Measurements from ENCODE around the gene PGA5. TPM values are rescaled to one million over a fixed set of nuclear protein-coding genes. Genes with fewer than 3 reads are reported as not detected.
A peak's percentile ranks its signal among the peaks of the same experiment; 100 is the strongest.

PGA5 gene
- total RNA-seq, 2 donors from 2014 or later: not detected

GRCh38 chr11:61264795-61265194, 23.8 kb downstream of the PGA5 start:
- Mint-ChIP-seq H3K36me3 (ENCODE audit: insufficient read depth in 2 of 2) (no peaks in the 10 kb centered on the region), H3K27me3 (ENCODE audit: low read depth) (no peaks in the 10 kb centered on the region), H3K9me3 (no peaks in the 10 kb centered on the region), H3K4me1 (ENCODE audit: low read depth) (no peaks in the 10 kb centered on the region), H3K4me3 (no peak overlapping the region), H3K27ac (no peak overlapping the region)
- DNase-seq: no peak
- no peak for ATAC-seq (replicated peaks in 1 of 2)

GRCh38 chr11:61265357-61265756, 24.4 kb downstream of the PGA5 start:
- no peak for ATAC-seq (replicated peaks in 1 of 2)
- Mint-ChIP-seq H3K4me3 (no peak overlapping the region), H3K27me3 (ENCODE audit: low read depth) (no peaks in the 10 kb centered on the region), H3K4me1 (ENCODE audit: low read depth) (peaks cover 5% of the 10 kb centered on the region), H3K27ac (no peak overlapping the region), H3K36me3 (ENCODE audit: insufficient read depth in 2 of 2) (no peaks in the 10 kb centered on the region), H3K9me3 (no peaks in the 10 kb centered on the region)
- DNase-seq: no peak

GRCh38 chr11:61266602-61267001, 25.6 kb downstream of the PGA5 start:
- peaks cover 0 to 1% of the 10 kb centered on the region in 2 donors for H3K36me3 Mint-ChIP-seq (ENCODE audit: insufficient read depth in 2 of 2)
- no peaks in the 10 kb centered on the region for H3K27me3 Mint-ChIP-seq (ENCODE audit: low read depth)
- H3K9me3 Mint-ChIP-seq: no peaks in the 10 kb centered on the region
- H3K27ac Mint-ChIP-seq: no peak overlapping the region
- no peak for DNase-seq
- H3K4me3 Mint-ChIP-seq: no peak overlapping the region
- no peak for ATAC-seq (replicated peaks in 1 of 2)
- peaks cover 15% of the 10 kb centered on the region for H3K4me1 Mint-ChIP-seq (ENCODE audit: low read depth)

- peaks cover 0 to 1% of the 10 kb centered on the region in 2 donors for H3K36me3 Mint-ChIP-seq (ENCODE audit: insufficient read depth in 2 of 2)
- ATAC-seq (replicated peaks in 1 of 2): no peak
- DNase-seq: no peak
- H3K4me3 Mint-ChIP-seq: no peak overlapping the region
- no peaks in the 10 kb centered on the region for H3K9me3 Mint-ChIP-seq
- H3K4me1 Mint-ChIP-seq (ENCODE audit: low read depth): peaks cover 15% of the 10 kb centered on the region
- H3K27ac Mint-ChIP-seq: no peak overlapping the region
- H3K27me3 Mint-ChIP-seq (ENCODE audit: low read depth): no peaks in the 10 kb centered on the region
These were observed 26.5 kb downstream of the PGA5 start for GRCh38 chr11:61267437-61267841.

- ATAC-seq (replicated peaks in 1 of 2): no peak
- no peak overlapping the region for H3K4me3 Mint-ChIP-seq
- DNase-seq: no peak
- peaks cover 15% of the 10 kb centered on the region for H3K4me1 Mint-ChIP-seq (ENCODE audit: low read depth)
- peaks cover 0 to 1% of the 10 kb centered on the region in 2 donors for H3K36me3 Mint-ChIP-seq (ENCODE audit: insufficient read depth in 2 of 2)
- no peak overlapping the region for H3K27ac Mint-ChIP-seq
- no peaks in the 10 kb centered on the region for H3K9me3 Mint-ChIP-seq
- H3K27me3 Mint-ChIP-seq (ENCODE audit: low read depth): no peaks in the 10 kb centered on the region
These were observed 27.7 kb downstream of the PGA5 start for GRCh38 chr11:61268588-61269250.

- Mint-ChIP-seq H3K9me3 (no peaks in the 10 kb centered on the region), H3K36me3 (ENCODE audit: insufficient read depth in 2 of 2) (peaks cover 0 to 1% of the 10 kb centered on the region in 2 donors), H3K27me3 (ENCODE audit: low read depth) (no peaks in the 10 kb centered on the region), H3K4me3 (peak overlapping the region; percentile 4 to 25), H3K27ac (peak overlapping the region; percentile 62), H3K4me1 (ENCODE audit: low read depth) (peaks cover 15% of the 10 kb centered on the region)
- ATAC-seq (replicated peaks in 1 of 2): peak; percentile 82 to 85
- DNase-seq: peak; percentile 23 to 54
These were observed 29.5 kb downstream of the PGA5 start for GRCh38 chr11:61270354-61271076.

- Mint-ChIP-seq H3K4me3 (no peak overlapping the region), H3K27me3 (ENCODE audit: low read depth) (no peaks in the 10 kb centered on the region), H3K36me3 (ENCODE audit: insufficient read depth in 2 of 2) (peaks cover 0 to 1% of the 10 kb centered on the region in 2 donors), H3K27ac (no peak overlapping the region), H3K9me3 (no peaks in the 10 kb centered on the region), H3K4me1 (ENCODE audit: low read depth) (peaks cover 15% of the 10 kb centered on the region)
- no peak for ATAC-seq (replicated peaks in 1 of 2)
- no peak for DNase-seq
These were observed 31.8 kb downstream of the PGA5 start for GRCh38 chr11:61272731-61273130.

GRCh38 chr11:61273178-61274078, 32.5 kb downstream of the PGA5 start:
- no peaks in the 10 kb centered on the region for H3K9me3 Mint-ChIP-seq
- H3K4me1 Mint-ChIP-seq (ENCODE audit: low read depth): peaks cover 15% of the 10 kb centered on the region
- no peaks in the 10 kb centered on the region for H3K27me3 Mint-ChIP-seq (ENCODE audit: low read depth)
- peaks cover 0 to 1% of the 10 kb centered on the region in 2 donors for H3K36me3 Mint-ChIP-seq (ENCODE audit: insufficient read depth in 2 of 2)
- DNase-seq: no peak
- no peak for ATAC-seq (replicated peaks in 1 of 2)
- no peak overlapping the region for H3K27ac Mint-ChIP-seq
- no peak overlapping the region for H3K4me3 Mint-ChIP-seq

- DNase-seq (no peak), ATAC-seq (replicated peaks in 1 of 2) (no peak)
- no peaks in the 10 kb centered on the region for H3K27me3 Mint-ChIP-seq (ENCODE audit: low read depth)
- H3K36me3 Mint-ChIP-seq (ENCODE audit: insufficient read depth in 2 of 2): peaks cover 0 to 1% of the 10 kb centered on the region in 2 donors
- peaks cover 15% of the 10 kb centered on the region for H3K4me1 Mint-ChIP-seq (ENCODE audit: low read depth)
- no peak overlapping the region for H3K4me3 Mint-ChIP-seq
- H3K27ac Mint-ChIP-seq: no peak overlapping the region
- no peaks in the 10 kb centered on the region for H3K9me3 Mint-ChIP-seq
These were observed 33.1 kb downstream of the PGA5 start for GRCh38 chr11:61274084-61274483.

GRCh38 chr11:61275191-61275590, 34.2 kb downstream of the PGA5 start:
- Mint-ChIP-seq H3K36me3 (ENCODE audit: insufficient read depth in 2 of 2) (peaks cover 0 to 1% of the 10 kb centered on the region in 2 donors), H3K9me3 (no peaks in the 10 kb centered on the region), H3K4me3 (no peak overlapping the region), H3K27ac (no peak overlapping the region), H3K4me1 (ENCODE audit: low read depth) (peaks cover 12% of the 10 kb centered on the region), H3K27me3 (ENCODE audit: low read depth) (no peaks in the 10 kb centered on the region)
- no peak for ATAC-seq (replicated peaks in 1 of 2)
- DNase-seq: no peak

- Mint-ChIP-seq H3K4me3 (no peak overlapping the region), H3K36me3 (ENCODE audit: insufficient read depth in 2 of 2) (no peaks in the 10 kb centered on the region), H3K27me3 (ENCODE audit: low read depth) (no peaks in the 10 kb centered on the region), H3K4me1 (ENCODE audit: low read depth) (no peaks in the 10 kb centered on the region), H3K9me3 (no peaks in the 10 kb centered on the region), H3K27ac (no peak overlapping the region)
- ATAC-seq (replicated peaks in 1 of 2) (no peak), DNase-seq (no peak)
These were observed 36.4 kb downstream of the PGA5 start for GRCh38 chr11:61277186-61278000.

GRCh38 chr11:61278001-61278470, 37.1 kb downstream of the PGA5 start:
- no peaks in the 10 kb centered on the region for H3K36me3 Mint-ChIP-seq (ENCODE audit: insufficient read depth in 2 of 2)
- ATAC-seq (replicated peaks in 1 of 2) (no peak), DNase-seq (no peak)
- no peak overlapping the region for H3K4me3 Mint-ChIP-seq
- no peaks in the 10 kb centered on the region for H3K4me1 Mint-ChIP-seq (ENCODE audit: low read depth)
- H3K27ac Mint-ChIP-seq: no peak overlapping the region
- H3K9me3 Mint-ChIP-seq: no peaks in the 10 kb centered on the region
- H3K27me3 Mint-ChIP-seq (ENCODE audit: low read depth): no peaks in the 10 kb centered on the region

Measured in activated T-cell treated with anti-CD3 and anti-CD28 coated beads, Interleukin-2, amount 50 U/mL, for 72 hours (primary cell).